ENCODE results near the gene CGB7. TPM values are rescaled to one million over a fixed set of nuclear protein-coding genes. Genes with fewer than 3 reads are reported as not detected.
"Not testable (repeated sequence)": the region's sequence is repeated elsewhere in the genome, so short reads cannot be mapped to it uniquely, and the experiment has no call there.

CGB7 gene
- total RNA-seq, 1 donor from 2014 or later = not detected

DNA sequence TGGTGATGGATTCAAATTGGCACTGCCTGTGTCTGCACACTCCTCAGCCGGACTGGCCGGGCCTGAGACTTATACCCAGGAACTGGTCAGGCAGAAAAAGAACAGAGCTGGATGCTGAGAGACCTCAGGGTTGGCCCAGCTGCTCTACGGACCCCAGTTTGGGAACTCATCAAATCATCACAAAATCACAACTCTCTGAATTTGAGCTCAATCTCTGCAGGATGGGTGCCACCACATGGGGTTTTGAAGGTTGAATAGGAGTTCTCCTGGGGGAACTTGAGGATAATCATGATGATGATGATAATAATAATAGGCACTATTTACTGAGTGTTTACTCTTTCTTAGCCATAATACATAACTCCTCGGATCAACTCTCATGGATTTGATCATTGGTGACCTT, 14.9 kb downstream of the CGB7 start:
- intact Hi-C loops (cut with micrococcal nuclease) = not testable (repeated sequence)

DNA sequence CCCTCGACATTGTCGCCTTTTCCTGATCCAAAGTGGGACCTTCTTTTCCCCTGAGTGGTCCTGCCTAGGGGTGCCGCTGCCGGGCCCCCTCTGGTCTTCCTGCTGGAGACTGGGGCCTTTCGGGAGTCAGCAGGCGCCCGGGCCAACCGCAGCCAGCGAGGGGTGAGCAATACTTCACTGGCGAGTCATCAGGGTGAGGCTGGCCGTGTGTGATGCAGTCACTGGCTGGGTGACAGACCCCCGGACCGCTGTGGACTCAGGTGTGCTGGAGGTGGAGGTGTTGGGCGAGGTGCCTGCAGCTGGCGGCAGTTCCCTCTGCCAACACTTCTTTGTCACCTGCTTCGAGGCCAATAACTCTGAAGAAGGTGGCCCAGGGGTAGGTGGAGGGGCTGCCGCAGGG, 15.4 kb downstream of the CGB7 start:
- intact Hi-C loops (cut with micrococcal nuclease) = no loop called here

DNA sequence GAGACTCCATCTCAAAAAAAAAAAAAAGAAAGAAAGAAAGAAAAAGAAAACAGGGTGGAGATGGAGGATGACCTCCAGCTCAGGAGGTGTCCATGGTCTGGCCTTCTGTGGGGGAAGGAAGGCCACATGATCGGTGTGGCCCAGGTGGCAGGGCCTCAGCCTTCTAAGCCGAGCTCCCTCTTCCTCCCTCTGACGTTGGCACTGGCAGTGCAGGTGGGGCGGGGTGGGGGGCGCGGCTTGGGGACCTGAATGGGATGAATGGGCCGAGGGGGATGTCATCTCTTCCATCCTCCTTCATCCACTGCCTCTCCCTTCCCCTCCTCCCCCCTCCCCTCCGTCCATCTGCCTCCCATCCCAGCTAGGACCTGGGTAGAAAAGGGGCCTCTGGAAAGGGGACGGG, 17.8 kb downstream of the CGB7 start:
- intact Hi-C loops (cut with micrococcal nuclease) = not testable (repeated sequence)

DNA sequence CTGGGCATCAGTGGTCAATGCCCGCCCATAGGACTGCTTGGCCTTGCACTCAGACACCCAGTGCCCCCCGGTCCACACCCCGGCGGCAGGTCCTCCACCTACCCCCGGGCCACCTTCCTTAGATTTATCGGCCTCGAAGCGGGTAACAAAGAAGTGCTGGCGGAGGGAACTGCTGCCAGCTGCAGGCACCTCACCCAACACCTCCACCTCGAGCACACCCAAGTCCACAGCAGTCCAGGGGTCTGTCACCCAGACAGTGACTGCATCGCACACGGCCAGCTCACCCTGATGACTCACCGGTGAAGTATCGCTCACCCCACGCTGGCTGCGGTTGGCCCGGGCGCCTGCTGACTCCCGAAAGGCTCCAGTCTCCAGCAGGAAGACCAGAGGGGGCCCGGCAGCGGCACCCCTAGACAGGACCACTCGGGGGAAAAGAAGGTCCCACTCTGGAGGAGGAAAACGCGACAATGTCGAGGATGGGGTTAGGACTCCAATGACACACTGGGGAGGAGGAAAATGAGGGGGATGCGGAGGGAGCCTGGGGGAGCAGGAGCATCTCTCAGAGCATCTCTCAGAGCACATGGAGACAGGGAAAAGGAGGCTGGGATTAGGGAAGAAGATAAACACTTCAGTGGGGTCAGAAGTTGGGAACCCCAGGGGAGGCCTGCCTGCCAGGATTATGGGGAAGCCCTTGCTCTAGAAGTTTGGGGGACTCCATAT, 18.8 kb downstream of the CGB7 start:
- intact Hi-C loops (cut with micrococcal nuclease) = not testable (repeated sequence)

DNA sequence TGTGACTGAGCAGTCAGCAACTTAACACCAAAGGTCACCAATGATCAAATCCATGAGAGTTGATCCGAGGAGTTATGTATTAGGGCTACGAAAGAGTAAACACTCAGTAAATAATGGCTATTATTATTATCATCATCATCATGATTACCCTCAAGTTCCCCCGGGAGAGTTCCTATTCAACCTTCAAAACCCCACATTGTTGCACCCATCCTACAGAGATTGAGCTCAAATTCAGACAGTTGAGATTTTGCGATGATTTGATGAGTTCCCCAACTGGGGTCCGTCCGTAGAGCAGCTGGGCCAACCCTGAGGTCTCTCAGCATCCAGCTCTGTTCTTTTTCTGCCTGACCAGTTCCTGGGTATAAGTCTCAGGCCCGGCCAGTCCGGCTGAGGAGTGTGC, 19.4 kb downstream of the CGB7 start:
- intact Hi-C loops (cut with micrococcal nuclease) = not testable (repeated sequence)

GRCh38 chr19:49036815-49037214, 20.7 kb downstream of the CGB7 start, which contains the start of gene CGB1:
Gene CGB1 (minus strand): TSS chr19:49036895. CDS start chr19:49036711, 184 bp downstream.
- intact Hi-C loops (cut with micrococcal nuclease) = not testable (repeated sequence)

DNA sequence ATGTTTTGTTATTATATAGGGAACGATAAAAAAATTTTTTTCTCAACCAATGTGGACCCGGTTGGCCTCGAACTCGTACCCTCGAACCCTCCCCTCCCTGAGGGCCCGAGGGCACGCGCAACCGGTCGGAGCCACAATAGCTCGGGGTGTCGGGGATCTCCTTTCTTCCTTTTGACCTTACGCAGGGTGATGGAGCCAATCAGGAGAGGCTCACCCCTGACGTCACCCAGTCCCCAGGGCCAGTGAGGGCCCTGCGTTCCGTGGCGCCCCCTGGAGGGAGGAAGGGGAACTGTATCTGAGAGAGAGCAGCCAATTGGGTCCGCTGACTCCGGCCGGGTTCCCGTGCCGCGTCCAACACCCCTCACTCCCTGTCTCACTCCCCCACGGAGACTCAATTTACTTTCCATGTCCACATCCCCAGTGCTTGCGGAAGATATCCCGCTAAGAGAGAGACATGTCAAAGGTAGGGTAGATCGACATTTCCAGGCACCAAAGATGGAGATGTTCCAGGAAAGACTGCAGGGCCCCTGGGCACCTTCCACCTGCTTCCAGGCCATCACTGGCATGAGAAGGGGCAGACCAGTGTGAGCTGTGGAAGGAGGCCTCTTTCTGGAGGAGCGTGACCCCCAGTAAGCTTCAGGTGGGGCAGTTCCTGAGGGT, 25.8 kb downstream of the CGB7 start, which contains the start of gene CGB2:
TSS of gene CGB2 (plus strand) at position 249 of the 660 bp plus-strand sequence. CDS start at position 455, 206 bp downstream.
- intact Hi-C loops (cut with micrococcal nuclease) = not testable (repeated sequence)

DNA sequence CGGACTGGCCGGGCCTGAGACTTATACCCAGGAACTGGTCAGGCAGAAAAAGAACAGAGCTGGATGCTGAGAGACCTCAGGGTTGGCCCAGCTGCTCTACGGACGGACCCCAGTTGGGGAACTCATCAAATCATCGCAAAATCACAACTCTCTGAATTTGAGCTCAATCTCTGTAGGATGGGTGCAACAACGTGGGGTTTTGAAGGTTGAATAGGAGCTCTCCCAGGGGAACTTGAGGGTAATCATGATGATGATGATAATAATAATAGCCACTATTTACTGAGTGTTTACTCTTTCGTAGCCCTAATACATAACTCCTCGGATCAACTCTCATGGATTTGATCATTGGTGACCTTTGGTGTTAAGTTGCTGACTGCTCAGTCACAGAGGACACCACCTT, 27.2 kb downstream of the CGB7 start:
- intact Hi-C loops (cut with micrococcal nuclease) = not testable (repeated sequence)

DNA sequence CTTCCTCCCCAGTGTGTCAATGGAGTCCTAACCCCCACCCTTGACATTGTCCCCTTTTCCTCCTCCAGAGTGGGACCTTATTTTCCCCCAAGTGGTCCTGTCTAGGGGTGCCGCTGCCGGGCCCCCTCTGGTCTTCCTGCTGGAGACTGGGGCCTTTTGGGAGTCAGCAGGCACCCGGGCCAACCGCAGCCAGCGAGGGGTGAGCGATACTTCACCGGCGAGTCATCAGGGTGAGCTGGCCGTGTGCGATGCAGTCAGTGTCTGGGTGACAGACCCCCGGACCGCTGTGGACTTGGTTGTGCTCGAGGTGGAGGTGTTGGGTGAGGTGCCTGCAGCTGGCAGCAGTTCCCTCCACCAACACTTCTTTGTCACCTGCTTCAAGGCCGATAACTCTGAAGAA, 27.8 kb downstream of the CGB7 start:
- intact Hi-C loops (cut with micrococcal nuclease) = not testable (repeated sequence)

DNA sequence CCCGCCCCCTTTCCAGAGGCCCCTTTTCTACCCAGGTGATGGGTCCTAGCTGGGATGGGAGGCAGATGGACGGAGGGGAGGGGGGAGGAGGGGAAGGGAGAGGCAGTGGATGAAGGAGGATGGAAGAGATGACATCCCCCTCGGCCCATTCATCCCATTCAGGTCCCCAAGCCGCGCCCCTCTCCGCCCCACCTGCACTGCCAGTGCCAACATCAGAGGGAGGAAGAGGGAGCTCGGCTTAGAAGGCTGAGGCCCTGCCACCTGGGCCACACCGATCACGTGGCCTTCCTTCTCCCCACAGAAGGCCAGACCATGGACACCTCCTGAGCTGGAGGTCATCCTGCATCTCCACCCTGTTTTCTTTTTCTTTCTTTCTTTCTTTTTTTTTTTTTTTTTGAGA, 28.9 kb downstream of the CGB7 start:
- intact Hi-C loops (cut with micrococcal nuclease) = not testable (repeated sequence)

DNA sequence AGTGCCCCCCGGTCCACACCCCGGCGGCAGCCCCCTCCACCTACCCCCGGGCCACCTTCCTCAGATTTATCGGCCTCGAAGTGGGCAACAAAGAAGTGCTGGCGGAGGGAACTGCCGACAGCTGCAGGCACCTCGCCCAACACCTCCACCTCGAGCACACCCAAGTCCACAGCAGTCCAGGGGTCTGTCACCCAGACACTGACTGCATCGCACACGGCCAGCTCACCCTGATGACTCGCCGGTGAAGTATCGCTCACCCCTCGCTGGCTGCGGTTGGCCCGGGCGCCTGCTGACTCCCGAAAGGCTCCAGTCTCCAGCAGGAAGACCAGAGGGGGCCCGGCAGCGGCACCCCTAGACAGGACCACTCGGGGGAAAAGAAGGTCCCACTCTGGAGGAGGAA, 31.9 kb downstream of the CGB7 start:
- intact Hi-C loops (cut with micrococcal nuclease) = not testable (repeated sequence)

GRCh38 chr19:49025088-49025487, 32.5 kb downstream of the CGB7 start:
- intact Hi-C loops (cut with micrococcal nuclease) = not testable (repeated sequence)

DNA sequence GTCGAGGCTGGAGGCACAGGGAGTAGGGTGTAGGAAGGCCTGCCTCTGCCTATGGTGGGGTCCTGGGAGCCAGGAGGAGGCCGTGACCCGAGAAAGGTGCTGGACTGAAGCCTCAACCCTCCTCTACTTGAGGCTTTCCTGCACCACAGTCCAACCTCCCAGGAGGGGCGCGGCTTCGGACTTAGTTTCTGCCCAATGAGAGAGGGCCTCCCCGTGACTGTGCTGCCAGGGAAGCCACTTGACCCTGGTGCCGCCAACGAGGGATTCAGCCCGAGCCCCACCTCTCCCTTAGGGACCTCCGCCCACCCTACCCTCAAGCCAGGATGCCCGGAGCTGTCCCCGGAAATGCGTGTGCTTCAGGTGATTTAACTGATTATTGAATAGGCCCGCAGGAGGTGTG, 33.3 kb downstream of the CGB7 start, which contains the start of gene CGB3:
TSS of gene CGB3 (minus strand) at position 101 of the 400 bp plus-strand sequence. CDS start 362 bp downstream, outside the sequence.
- intact Hi-C loops (cut with micrococcal nuclease) = not testable (repeated sequence)

DNA sequence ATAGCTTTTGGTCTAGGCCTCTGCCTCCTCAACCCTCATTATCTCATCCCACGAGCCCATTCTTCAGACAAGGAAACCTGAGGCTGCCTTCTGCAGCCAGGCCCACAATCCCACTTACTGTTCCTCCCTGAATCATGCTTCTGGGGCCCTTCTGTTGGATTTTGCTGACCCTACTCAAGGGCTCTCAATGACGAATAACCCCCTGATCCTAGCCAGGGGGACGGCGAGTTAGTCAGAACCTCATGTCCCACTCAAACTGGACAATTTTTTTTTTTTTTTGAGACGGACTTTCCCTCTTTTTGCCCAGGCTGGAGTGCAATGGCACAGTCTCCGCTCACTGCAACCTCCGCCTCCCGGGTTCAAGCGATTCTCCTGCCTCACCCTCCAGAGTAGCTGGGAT, 35.4 kb downstream of the CGB7 start:
- intact Hi-C loops (cut with micrococcal nuclease) = no loop called here

- intact Hi-C loops (cut with micrococcal nuclease) = no loop called here
Measured at GRCh38 chr19:49020931-49021895, 36.3 kb downstream of the CGB7 start.

DNA sequence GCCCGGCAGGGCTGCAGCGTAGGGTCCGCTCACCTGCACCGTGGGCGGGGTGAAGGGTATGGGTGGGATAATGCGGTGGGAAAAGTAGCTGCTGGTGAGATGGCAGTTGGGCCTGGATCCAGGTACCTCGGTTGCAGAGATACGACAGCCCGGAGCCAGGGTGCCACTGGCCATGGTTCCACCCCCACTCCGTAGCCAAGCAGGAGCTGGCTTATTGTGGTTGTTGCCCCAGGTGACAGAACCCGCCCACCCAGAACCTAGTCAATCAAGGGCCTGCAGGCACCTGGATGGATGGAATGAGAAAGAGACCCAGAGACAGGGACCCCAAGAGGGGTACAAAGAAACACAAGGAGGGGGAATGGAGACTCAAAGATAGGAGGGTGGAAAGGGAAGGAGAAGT, 37.2 kb downstream of the CGB7 start:
- intact Hi-C loops (cut with micrococcal nuclease) = no loop called here

- intact Hi-C loops (cut with micrococcal nuclease) = no loop called here
Measured at GRCh38 chr19:49019242-49019932, 38.2 kb downstream of the CGB7 start.

DNA sequence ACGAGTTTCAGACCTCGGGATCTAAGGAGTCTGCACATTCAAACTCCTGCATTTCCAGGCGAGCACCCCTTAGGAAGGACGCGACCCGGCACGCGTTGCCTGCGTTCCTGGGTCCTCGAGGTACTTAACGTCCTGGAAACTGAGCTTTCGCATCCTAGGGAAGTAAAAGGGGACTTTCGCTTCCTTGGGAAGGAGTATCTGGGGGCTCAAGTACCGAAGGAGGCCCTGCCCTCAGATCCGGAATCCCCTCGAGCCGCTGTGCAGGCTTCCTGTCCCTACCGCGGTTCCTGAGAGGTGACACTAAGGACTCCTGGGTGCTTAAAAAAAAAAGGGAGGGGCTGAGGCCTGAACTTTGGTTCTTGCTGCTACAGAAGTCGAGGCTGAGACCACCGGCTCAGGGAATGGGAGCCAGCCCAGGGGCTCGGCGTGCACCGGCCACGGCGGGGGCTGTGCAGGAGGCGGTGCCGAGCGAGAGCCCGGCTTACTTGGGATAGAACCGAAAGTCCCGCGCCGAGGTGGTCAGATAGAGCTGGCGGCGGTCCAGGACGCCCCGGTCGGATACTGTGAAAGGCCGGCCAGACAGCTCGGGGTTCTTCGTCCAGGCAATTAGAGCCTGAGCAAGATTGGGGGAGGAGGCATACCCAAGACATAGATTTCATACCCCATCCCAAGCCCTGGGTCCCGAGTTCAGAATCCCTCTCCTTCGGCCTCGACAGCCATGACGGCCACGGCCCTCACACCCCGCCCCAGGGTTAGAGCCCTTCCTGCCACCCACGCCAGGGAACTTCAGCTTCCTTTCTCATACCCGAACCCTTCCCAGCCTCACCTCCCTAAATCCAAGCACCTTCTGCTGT, 38.9 kb downstream of the CGB7 start:
- intact Hi-C loops (cut with micrococcal nuclease) = not testable (repeated sequence)

DNA sequence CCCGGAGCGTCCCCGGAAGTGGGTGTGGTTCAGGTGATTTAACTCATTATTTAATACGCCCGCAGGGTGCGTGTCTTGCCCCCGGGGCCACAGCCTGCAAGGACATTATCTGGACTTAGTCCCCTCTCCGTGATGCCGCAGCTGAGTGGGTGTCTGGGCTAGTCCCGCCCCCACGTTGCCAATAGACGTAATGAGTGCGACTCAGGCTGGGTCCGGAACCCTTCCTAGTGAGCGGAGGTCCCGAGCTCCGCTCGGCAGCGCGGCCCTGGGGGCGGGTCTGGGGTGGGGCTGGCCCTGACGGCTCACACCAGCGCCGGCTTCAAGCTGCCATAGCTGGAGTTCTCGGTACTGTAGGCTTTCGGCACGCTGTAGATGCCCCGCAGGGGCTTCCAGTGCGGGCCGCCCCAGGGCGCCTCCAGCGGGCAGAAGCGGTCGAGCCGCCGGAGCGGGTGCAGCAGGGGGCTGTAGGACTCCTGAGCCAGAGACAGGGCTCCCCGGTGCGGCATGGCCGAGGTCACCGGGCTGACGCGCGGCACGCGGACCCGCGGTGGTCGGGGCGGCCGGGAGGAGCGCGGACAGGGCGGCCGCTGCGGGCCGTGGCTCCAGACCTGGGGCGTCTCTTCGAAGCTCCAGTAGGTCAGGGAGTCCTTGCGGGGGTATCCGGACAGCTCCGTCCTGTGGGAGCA, 39.7 kb downstream of the CGB7 start:
- intact Hi-C loops (cut with micrococcal nuclease) = no loop called here

All from T-helper 2 cell treated with Interferon-gamma antibody and Interleukin-4, amounts not matched to agents 100 ng/mL and 5 ng/mL, for 36 hours (primary cell).